GM19455 (cell line): ENCODE results near the gene RITA1.
A peak's percentile ranks its signal among the peaks of the same experiment; 100 is the strongest.
"Not testable (repeated sequence)": the region's sequence is repeated elsewhere in the genome, so short reads cannot be mapped to it uniquely, and the experiment has no call there.

Experiments used
- ATAC-seq: cut with Tn5 transposase; IDR thresholded peaks from one replicate; pipeline ENCODE4 v1.9.1; 2021; ENCODE audit not compliant: unreplicated experiment

RITA1 gene

DNA sequence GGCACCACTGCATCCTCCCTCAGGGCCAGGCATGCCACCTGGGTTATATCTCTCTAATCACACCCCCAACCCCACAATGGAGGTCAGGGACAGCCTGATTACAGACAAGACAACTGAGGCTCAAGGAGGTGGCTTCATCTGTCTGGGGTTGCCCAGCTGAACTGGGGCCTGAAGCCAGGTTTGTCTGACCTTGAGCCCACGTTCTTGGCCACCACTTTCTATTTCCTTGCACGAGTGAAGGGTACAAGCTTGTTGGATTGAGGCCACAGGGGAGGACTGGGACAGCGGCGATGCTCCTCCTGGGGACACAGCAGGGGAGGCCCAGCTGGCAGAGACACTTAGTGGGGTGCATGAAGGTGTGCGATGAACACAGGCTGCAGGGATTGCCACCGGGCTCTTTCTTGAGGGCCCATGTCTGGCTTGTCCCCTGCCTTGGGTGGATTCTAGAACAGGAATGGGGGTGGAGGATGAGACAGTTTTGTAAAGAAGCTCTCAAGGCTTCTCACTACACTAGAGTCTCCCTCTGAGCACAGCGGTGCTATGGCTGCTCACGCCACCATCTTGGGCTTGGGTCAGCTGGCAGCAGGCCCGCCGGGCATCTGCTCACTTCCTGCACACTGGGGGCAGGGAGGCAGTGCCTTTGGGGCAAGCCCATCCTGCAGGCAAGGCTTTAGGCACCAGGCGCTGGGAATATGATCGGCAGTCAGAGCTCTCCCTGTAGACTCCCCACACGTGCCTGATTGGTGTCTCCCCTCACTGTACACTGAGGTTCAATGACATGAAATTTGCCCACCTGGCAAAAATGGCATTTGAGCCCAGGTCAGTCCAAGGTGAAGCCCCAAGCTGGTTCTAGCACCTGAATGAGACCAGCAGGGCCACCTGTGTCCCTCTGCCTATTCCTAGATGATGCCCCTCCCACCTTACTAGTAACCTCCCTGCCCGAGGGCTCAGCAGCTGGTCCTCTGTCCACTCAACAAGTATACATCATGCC, 16.0 kb downstream of the RITA1 start:
- no peak for ATAC-seq

- no peak for ATAC-seq
Measured at GRCh38 chr12:113202300-113203075, 17.0 kb downstream of the RITA1 start.

- no peak for ATAC-seq
Measured at GRCh38 chr12:113203852-113204760, 18.6 kb downstream of the RITA1 start.

- no peak for ATAC-seq
Measured at GRCh38 chr12:113204804-113205203, 19.3 kb downstream of the RITA1 start.

DNA sequence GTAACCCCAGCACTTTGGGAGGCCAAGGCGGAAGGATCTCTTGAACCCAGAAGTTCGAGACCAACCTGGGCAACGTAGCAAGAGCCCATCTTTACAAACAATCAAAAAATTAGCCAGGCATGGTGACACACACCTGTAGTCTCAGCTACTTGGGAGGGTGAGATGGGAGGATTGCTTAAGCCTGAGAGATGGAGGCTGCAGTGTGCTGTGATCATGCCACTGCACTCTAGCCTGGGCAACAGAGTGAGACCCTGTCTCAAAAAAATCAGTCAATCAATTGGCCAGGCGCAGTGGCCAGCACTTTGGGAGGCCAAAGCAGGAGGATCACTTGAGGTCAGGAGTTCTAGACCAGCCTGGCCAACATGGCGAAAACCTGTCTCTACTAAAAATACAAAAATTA, 21.3 kb downstream of the RITA1 start:
- ATAC-seq = not testable (repeated sequence)

DNA sequence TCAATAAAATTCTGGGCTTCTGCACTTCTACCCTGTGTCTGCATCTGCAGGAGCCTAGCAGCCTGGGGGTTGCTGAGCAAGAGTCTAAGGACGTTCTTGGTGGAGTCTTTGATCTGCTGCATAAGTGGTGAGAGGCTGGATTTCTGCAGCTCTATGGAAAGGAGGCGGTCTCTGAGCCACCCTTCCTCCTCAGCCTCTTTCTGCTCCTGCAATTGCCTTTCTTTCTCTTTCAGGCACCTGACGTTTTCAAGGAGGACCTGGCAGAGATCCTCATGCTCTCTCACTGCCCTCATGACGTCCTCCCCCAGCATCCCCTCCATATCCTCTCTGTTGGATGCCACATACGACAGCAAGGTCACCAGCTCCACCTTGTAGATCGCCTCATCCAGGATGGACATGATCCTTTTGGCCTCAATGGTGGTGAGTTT, 22.1 kb downstream of the RITA1 start:
- no peak for ATAC-seq

DNA sequence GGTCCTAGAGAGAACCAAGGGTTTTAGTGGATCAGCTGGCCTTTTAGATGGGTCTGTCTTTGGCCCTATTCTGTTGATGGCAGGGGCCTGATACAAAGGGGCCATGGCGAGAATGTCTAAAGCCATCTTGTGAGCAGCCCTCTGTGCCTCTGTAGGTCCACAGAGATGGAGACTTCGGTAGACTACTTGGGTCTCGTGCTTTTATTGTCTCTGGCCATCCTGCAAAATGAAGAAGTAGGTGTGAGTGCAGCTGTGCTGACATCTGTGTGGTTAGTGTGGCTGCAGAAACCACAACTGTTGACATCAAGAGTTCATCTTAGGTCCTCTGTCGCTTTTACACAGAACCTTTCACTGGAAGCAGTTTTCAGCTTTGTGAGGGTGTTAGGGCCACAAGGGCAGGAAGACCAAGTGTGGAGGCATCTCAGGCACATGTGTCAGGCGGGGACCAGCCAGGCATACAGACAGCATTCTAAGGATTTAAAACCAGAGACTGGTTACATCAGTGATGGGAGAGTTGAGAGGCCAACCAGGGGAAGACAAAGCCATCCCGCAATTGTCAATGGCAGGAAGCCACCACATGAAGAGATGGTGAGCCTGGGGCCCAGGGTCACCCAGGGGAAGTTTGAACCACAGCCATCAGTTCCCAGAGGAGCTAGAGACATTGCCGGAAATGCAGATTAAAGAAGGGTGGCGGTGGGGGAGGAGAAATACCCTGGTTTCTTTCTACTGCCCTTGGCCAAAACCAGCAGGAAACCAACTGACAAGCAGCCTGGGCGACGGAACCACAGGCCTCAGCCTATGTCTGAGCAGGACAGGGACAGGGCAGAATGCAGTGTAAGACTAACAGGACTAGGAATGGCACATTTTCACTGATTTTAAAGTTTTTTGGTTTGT, 22.8 kb downstream of the RITA1 start:
- ATAC-seq = peak; percentile 79

- ATAC-seq = no peak
Measured at GRCh38 chr12:113211160-113211559, 25.6 kb downstream of the RITA1 start.

GRCh38 chr12:113214895-113215400, 29.4 kb downstream of the RITA1 start:
- ATAC-seq = no peak

DNA sequence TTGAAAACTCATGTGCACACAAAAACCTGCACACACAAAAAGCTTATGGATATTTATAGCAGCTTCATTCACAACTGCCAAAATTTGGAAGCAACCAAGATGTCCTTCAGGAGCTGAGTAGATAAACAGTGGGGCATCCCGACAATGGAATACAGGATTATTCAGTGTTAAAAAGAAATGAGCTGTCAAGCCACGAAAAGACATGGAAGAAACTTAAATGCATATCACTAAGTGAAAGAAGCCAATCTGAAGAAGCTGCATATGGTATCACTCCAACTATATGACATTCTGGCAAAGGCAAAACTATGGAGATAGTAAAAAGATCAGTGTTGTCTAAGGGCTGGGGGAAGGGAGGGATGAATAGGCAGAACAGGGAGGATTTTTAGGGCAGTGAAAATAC, 30.5 kb downstream of the RITA1 start:
- ATAC-seq = no peak

DNA sequence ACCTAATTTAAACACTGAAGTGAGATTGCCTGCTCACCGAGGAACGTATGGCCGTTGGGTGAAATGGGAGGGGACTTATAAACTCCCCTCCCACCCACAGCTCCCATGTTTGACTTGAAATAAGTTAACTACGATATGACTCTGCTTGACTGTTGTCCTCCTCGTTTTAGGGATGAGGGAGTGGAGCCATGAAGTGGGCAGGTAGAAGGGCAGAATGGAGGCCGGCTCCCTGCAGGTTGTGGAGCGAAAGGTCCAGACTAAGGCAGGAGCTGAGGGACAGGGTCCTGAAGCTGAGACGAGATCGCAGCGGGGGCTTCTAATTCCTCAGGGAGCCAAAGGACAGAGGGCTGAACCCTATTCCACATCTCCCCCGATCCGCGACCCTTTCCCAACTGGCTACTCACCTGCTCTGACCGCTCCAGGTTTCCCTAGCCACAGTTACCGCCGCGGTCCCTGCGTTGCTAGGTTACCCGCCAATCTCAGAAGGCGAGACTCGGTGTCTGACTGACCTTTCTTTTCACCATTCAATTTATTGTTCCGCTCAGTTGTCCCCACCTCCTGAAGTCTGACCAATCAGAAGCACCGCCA, 35.2 kb downstream of the RITA1 start:
- ATAC-seq = peak; percentile 8

- ATAC-seq = peak; percentile 89
Measured at GRCh38 chr12:113221181-113221996, 35.9 kb downstream of the RITA1 start, which contains the start of gene TPCN1. Gene TPCN1, plus strand, starts transcription at chr12:113221464. Its CDS starts 5,389 bp downstream, at chr12:113226853.

GRCh38 chr12:113221997-113222729, 36.6 kb downstream of the RITA1 start:
- ATAC-seq = no peak

DNA sequence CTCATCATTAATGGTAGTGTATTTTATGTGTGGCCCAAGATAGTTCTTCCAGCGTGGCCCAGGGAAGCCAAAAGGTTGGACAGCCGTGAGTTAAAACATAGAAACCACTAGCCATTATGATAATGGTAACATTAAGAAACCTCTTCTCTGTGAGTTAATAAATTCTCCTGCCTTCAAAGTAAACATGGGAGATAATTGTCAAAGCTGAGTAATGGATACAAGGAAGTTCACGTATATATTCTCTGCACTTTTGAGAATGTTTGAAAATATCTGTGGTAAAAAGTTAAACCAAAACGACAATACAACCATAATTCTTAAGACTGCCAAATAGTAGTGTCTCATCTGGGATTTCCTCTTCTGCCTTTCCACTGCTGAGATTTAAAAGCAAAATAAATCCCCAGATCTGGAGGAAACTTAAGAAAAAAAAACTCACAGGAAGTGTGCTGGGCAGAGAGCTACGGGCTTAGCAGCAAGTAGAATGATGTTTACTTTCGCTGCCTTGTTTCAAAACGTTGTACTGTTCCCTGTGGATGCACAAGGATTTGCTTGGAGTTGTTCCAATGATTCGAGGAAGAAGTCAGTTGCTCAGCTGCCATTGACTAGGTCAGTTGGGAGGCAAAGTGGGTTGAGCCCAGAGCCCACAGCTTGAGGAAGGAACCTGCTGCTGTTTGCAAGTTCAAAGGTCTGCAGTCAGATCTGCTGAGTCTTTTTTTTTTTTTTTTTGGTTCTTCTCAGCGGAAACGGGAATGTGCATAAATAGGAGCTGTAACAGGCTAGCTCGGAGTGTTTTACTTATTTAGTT, 37.4 kb downstream of the RITA1 start:
- ATAC-seq = no peak

DNA sequence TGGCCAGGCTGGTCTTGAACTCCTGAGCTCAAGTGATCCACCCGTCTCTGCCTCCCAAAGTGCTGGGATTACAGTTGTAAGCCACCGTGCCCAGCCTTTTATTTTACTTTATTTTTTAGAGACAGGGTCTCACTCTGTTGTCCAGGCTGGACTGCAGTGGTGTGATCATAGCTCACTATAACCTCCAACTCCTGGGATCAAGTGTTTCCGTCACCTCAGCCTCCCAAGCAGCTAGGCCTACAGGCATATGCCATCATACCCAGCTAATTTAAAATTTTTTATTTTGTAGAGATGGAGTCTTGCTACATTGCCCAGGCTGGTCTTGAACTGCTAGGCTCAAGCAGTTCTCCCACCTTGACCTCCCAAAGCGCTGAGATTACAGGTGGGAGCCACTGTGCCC, 39.4 kb downstream of the RITA1 start:
- no peak for ATAC-seq

DNA sequence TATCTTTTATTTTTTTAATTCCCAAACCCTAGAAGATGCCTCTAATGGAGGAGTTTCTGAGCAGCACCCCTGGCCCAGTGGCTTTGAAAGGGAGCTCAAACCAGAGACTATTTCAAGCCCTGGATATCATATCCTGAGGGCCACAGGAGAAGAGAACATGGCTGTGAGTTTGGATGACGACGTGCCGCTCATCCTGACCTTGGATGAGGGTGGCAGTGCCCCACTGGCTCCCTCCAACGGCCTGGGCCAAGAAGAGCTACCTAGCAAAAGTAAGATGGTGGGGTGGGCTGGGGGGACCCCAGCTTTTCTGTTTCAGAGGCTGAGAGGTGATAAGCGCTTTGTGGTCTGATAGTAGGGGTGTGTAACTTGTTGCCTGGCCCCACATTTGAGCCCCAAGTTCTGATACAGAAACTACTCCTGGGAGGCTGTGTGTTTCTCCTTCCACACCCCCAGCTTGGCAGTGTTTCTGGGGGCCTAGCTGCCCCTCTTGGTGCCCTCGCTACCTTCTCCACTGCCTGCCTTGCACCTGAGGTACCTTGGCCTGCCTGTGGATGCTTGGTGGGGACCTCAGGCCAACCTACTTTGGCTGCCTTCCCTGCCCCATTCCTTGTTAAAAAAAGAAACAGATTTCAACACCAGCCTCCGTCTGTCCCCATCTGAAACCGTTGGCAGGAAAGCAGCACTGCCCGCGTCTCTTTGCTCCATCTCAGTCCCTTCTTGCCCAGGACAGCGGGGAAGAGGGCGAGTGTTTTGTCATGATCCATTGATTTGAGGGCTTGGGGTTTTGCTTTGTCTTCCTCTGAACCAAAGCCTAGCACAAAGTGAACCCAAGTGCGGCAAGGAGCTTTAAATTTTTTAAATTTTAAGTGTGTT, 41.4 kb downstream of the RITA1 start:
- ATAC-seq = no peak
